ENCODE results near the gene ASS1. TPM values are rescaled to one million over a fixed set of nuclear protein-coding genes. Genes with fewer than 3 reads are reported as not detected.

Gene ASS1
- total RNA-seq, 1 donor from 2014 or later = 45.6 TPM

- DNase-seq (ENCODE audit: low read depth) = no peak
- no peak for TF ChIP-seq CTCF (IDR thresholded peaks at IDR 0.05; ENCODE audit: insufficient read depth, low read length, poor library complexity, severe bottlenecking)
- no peaks in the 10 kb centered on the region for H3K36me3 ChIP-seq (ENCODE audit: control insufficient read depth, insufficient read depth, low read length)
- H3K4me3 ChIP-seq (ENCODE audit: low read depth, low read length) = no peak overlapping the region
- peaks cover 5% of the 10 kb centered on the region for H3K27me3 ChIP-seq (ENCODE audit: control insufficient read depth, insufficient read depth, low read length)
Observed at GRCh38 chr9:130407916-130408663, 36.7 kb upstream of the ASS1 start.

- DNase-seq (ENCODE audit: low read depth) = no peak
- no peak for TF ChIP-seq CTCF (IDR thresholded peaks at IDR 0.05; ENCODE audit: insufficient read depth, low read length, poor library complexity, severe bottlenecking)
- H3K4me3 ChIP-seq (ENCODE audit: low read depth, low read length) = no peak overlapping the region
- peaks cover 4% of the 10 kb centered on the region for H3K27me3 ChIP-seq (ENCODE audit: control insufficient read depth, insufficient read depth, low read length)
- H3K36me3 ChIP-seq (ENCODE audit: control insufficient read depth, insufficient read depth, low read length) = no peaks in the 10 kb centered on the region
Observed at GRCh38 chr9:130408669-130409068, 36.1 kb upstream of the ASS1 start.

GRCh38 chr9:130409246-130409645 lies 35.5 kb upstream of the ASS1 start:
- Histone ChIP-seq H3K36me3 (ENCODE audit: control insufficient read depth, insufficient read depth, low read length) (no peaks in the 10 kb centered on the region), H3K27me3 (ENCODE audit: control insufficient read depth, insufficient read depth, low read length) (peaks cover 4% of the 10 kb centered on the region), H3K4me3 (ENCODE audit: low read depth, low read length) (no peak overlapping the region)
- no peak for DNase-seq (ENCODE audit: low read depth)
- no peak for TF ChIP-seq CTCF (IDR thresholded peaks at IDR 0.05; ENCODE audit: insufficient read depth, low read length, poor library complexity, severe bottlenecking)

- Histone ChIP-seq H3K36me3 (ENCODE audit: control insufficient read depth, insufficient read depth, low read length) (no peaks in the 10 kb centered on the region), H3K4me3 (ENCODE audit: low read depth, low read length) (no peak overlapping the region), H3K27me3 (ENCODE audit: control insufficient read depth, insufficient read depth, low read length) (peaks cover 4% of the 10 kb centered on the region)
- no peak for DNase-seq (ENCODE audit: low read depth)
- TF ChIP-seq CTCF (IDR thresholded peaks at IDR 0.05; ENCODE audit: insufficient read depth, low read length, poor library complexity, severe bottlenecking) = no peak
Observed at GRCh38 chr9:130410443-130410842, 34.3 kb upstream of the ASS1 start.

- no peaks in the 10 kb centered on the region for H3K36me3 ChIP-seq (ENCODE audit: control insufficient read depth, insufficient read depth, low read length)
- no peak overlapping the region for H3K4me3 ChIP-seq (ENCODE audit: low read depth, low read length)
- TF ChIP-seq CTCF (IDR thresholded peaks at IDR 0.05; ENCODE audit: insufficient read depth, low read length, poor library complexity, severe bottlenecking) = no peak
- no peak for DNase-seq (ENCODE audit: low read depth)
- peaks cover 2% of the 10 kb centered on the region for H3K27me3 ChIP-seq (ENCODE audit: control insufficient read depth, insufficient read depth, low read length)
Observed at GRCh38 chr9:130411566-130411915, 33.2 kb upstream of the ASS1 start.

Data from kidney epithelial cell (primary cell).